Neural cell (in vitro differentiated cells): Measurements from ENCODE around the gene MARCHF4. TPM values are rescaled to one million over a fixed set of nuclear protein-coding genes. Genes with fewer than 3 reads are reported as not detected.

Experiments
- H2AFZ ChIP-seq: fragments of 200-600, 300-800 bp; sonication (generic), shearing (Covaris generic); 2 replicates; pipeline ENCODE4 v1.6.0; 2014; ENCODE audit warnings: low read depth, mild to moderate bottlenecking, antibody characterized with exemption, low read length, moderate library complexity
- H3F3A ChIP-seq: fragments of 200-600 bp; shearing (Covaris generic); 2 replicates; pipeline ENCODE4 v1.6.1; 2016; ENCODE audit warnings: mild to moderate bottlenecking, moderate library complexity, mixed read lengths, antibody characterized with exemption, low read length; ENCODE audit not compliant: insufficient read depth, poor library complexity, severe bottlenecking
- H3K27ac ChIP-seq: fragments of 200-600, 300-800 bp; sonication (generic), shearing (Covaris generic); 2 replicates; pipeline ENCODE4 v1.5.1; 2014; ENCODE audit warnings: mild to moderate bottlenecking, low read length, moderate library complexity
- H3K27me3 ChIP-seq: fragments of 300-800, 200-600 bp; sonication (generic), shearing (Covaris generic); 2 replicates; pipeline ENCODE4 v1.6.0; 2014; ENCODE audit warnings: mild to moderate bottlenecking, low read depth, low read length, moderate library complexity; ENCODE audit not compliant: insufficient read depth
- H3K36me3 ChIP-seq: fragments of 300-800, 200-600 bp; sonication (generic), shearing (Covaris generic); 2 replicates; pipeline ENCODE4 v1.5.1; 2014; ENCODE audit warnings: mild to moderate bottlenecking, antibody characterized with exemption, low read length, moderate library complexity; ENCODE audit not compliant: insufficient read depth
- H3K4me2 ChIP-seq: fragments of 300-800, 200-600 bp; sonication (generic), shearing (Covaris generic); 2 replicates; pipeline ENCODE4 v1.6.0; 2014; ENCODE audit warnings: mild to moderate bottlenecking, low read length
- H3K4me3 ChIP-seq: fragments of 300-800, 200-600 bp; sonication (generic), shearing (Covaris generic); 2 replicates; pipeline ENCODE4 v1.5.1; 2014; ENCODE audit warnings: mild to moderate bottlenecking, low read length, moderate library complexity
- H3K79me2 ChIP-seq: fragments of 200-600 bp; shearing (Covaris generic); replicated peaks from 2 replicates; pipeline ENCODE4 v1.6.0; 2014; ENCODE audit warnings: mild to moderate bottlenecking, low read length, moderate library complexity; ENCODE audit not compliant: insufficient read depth
- H3K9ac ChIP-seq: fragments of 300-800, 200-600 bp; sonication (generic), shearing (Covaris generic); 2 replicates; pipeline ENCODE4 v1.6.1; 2016; ENCODE audit warnings: mild to moderate bottlenecking, low read length, mixed read lengths
- H3K9me2 ChIP-seq: fragments of 200-600 bp; shearing (Covaris generic); 2 replicates; pipeline ENCODE4 v1.6.1; 2016; ENCODE audit warnings: mild to moderate bottlenecking, low read length, mixed read lengths; ENCODE audit not compliant: insufficient read depth
- H3K9me3 ChIP-seq: fragments of 200-600, 300-800 bp; sonication (generic), shearing (Covaris generic); 2 replicates; pipeline ENCODE4 v1.6.1; 2016; ENCODE audit warnings: mild to moderate bottlenecking, mixed run types, low read length, moderate library complexity, mixed read lengths
- H4K20me1 ChIP-seq: fragments of 200-600 bp; shearing (Covaris generic); 2 replicates; pipeline ENCODE4 v1.6.1; 2016; ENCODE audit warnings: mild to moderate bottlenecking, mixed run types; ENCODE audit not compliant: insufficient read depth
- EP300 ChIP-seq: fragments of 450-650 bp; conservative IDR thresholded peaks from 2 replicates; pipeline ENCODE4 v1.6.1; 2014; ENCODE audit warnings: antibody characterized with exemption, mild to moderate bottlenecking, moderate library complexity; ENCODE audit not compliant: poor library complexity, severe bottlenecking
- EZH2 ChIP-seq: fragments of 200-600, 300-800 bp; shearing (Covaris generic), sonication (generic); IDR thresholded peaks from 2 replicates; pipeline ENCODE4 v1.6.1; 2014; ENCODE audit warnings: antibody characterized with exemption, low read length, borderline replicate concordance, mild to moderate bottlenecking; ENCODE audit not compliant: insufficient read depth, poor library complexity, severe bottlenecking
- MXI1 ChIP-seq: fragments of 450-650 bp; conservative IDR thresholded peaks from 2 replicates; pipeline ENCODE4 v1.6.1; 2014; ENCODE audit warnings: antibody characterized with exemption, mild to moderate bottlenecking; ENCODE audit not compliant: poor library complexity, severe bottlenecking
- POLR2AphosphoS5 ChIP-seq: IDR thresholded peaks from 2 replicates; pipeline ENCODE4 v1.6.1; 2012
- RAD21 ChIP-seq: fragments of 450-650 bp; conservative IDR thresholded peaks from 2 replicates; pipeline ENCODE4 v1.6.1; 2014; ENCODE audit warnings: antibody characterized with exemption, mild to moderate bottlenecking, moderate library complexity
- REST ChIP-seq: IDR thresholded peaks from 2 replicates; pipeline ENCODE4 v1.6.1; 2012; ENCODE audit warnings: borderline replicate concordance
- SMC3 ChIP-seq: fragments of 450-650 bp; conservative IDR thresholded peaks from 2 replicates; pipeline ENCODE4 v1.6.1; 2014; ENCODE audit warnings: antibody characterized with exemption, mild to moderate bottlenecking, moderate library complexity; ENCODE audit not compliant: poor library complexity
- TAF1 ChIP-seq: IDR thresholded peaks from 2 replicates; pipeline ENCODE4 v1.6.1; 2012; ENCODE audit warnings: low read depth
- polyA plus RNA-seq: library from polyadenylated mRNA; depleted of rRNA; stranded (reverse); fragments of >200 nt; gene quantifications from 2 replicates; pipeline ENCODE4 v1.2.3, GENCODE V29; 2014
- TF ChIP-seq, protein P1 (sequence below): fragments of 450-650 bp; IDR thresholded peaks from 2 replicates; pipeline ENCODE4 v1.5.1; 2014; ENCODE audit warnings: antibody characterized with exemption, mild to moderate bottlenecking, moderate library complexity; ENCODE audit not compliant: poor library complexity, severe bottlenecking

MARCHF4 gene
- polyA plus RNA-seq, 1 donor from 2014 or later, result 10.1 TPM

GRCh38 chr2:216410550-216410949 is 38.3 kb upstream of the MARCHF4 start:
- H3F3A ChIP-seq, result no peaks in the 10 kb centered on the region
- no peaks in the 10 kb centered on the region for H4K20me1 ChIP-seq
- TF ChIP-seq TAF1 (no peak), REST (no peak), EP300 (no peak), SMC3 (no peak), RAD21 (no peak), POLR2AphosphoS5 (no peak), MXI1 (no peak), EZH2 (no peak)
- TF ChIP-seq, protein P1, sequence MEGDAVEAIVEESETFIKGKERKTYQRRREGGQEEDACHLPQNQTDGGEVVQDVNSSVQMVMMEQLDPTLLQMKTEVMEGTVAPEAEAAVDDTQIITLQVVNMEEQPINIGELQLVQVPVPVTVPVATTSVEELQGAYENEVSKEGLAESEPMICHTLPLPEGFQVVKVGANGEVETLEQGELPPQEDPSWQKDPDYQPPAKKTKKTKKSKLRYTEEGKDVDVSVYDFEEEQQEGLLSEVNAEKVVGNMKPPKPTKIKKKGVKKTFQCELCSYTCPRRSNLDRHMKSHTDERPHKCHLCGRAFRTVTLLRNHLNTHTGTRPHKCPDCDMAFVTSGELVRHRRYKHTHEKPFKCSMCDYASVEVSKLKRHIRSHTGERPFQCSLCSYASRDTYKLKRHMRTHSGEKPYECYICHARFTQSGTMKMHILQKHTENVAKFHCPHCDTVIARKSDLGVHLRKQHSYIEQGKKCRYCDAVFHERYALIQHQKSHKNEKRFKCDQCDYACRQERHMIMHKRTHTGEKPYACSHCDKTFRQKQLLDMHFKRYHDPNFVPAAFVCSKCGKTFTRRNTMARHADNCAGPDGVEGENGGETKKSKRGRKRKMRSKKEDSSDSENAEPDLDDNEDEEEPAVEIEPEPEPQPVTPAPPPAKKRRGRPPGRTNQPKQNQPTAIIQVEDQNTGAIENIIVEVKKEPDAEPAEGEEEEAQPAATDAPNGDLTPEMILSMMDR, result no peak
- H3K9me2 ChIP-seq, result no peaks in the 10 kb centered on the region
- no peaks in the 10 kb centered on the region for H3K36me3 ChIP-seq
- no peak overlapping the region for H3K4me2 ChIP-seq
- no peak overlapping the region for H3K9ac ChIP-seq
- H3K79me2 ChIP-seq, result peaks cover 3% of the 10 kb centered on the region
- H3K4me3 ChIP-seq, result no peak overlapping the region
- no peaks in the 10 kb centered on the region for H3K9me3 ChIP-seq
- H2AFZ ChIP-seq, result no peak overlapping the region
- H3K27me3 ChIP-seq, result no peaks in the 10 kb centered on the region
- H3K27ac ChIP-seq, result no peak overlapping the region

GRCh38 chr2:216408426-216409290 is 36.4 kb upstream of the MARCHF4 start:
- no peak overlapping the region for H3K9ac ChIP-seq
- no peaks in the 10 kb centered on the region for H4K20me1 ChIP-seq
- no peaks in the 10 kb centered on the region for H3K9me3 ChIP-seq
- no peaks in the 10 kb centered on the region for H3K9me2 ChIP-seq
- no peaks in the 10 kb centered on the region for H3F3A ChIP-seq
- peaks cover 3% of the 10 kb centered on the region for H3K79me2 ChIP-seq
- no peak overlapping the region for H2AFZ ChIP-seq
- no peak overlapping the region for H3K27ac ChIP-seq
- H3K4me3 ChIP-seq, result no peak overlapping the region
- no peaks in the 10 kb centered on the region for H3K36me3 ChIP-seq
- H3K27me3 ChIP-seq, result no peaks in the 10 kb centered on the region
- TF ChIP-seq, protein P1, result no peak
- TF ChIP-seq SMC3, result no peak
- no peak for TF ChIP-seq REST
- TF ChIP-seq POLR2AphosphoS5, result no peak
- TF ChIP-seq RAD21, result no peak
- TF ChIP-seq MXI1, result no peak
- no peak for TF ChIP-seq EZH2
- no peak for TF ChIP-seq EP300
- no peak for TF ChIP-seq TAF1
- H3K4me2 ChIP-seq, result no peak overlapping the region
